Cardiac muscle cell (in vitro differentiated cells and primary cell): ENCODE data around the gene PTPMT1. TPM values are rescaled to one million over a fixed set of nuclear protein-coding genes. Genes with fewer than 3 reads are reported as not detected.

Experiments
- DNase-seq, 2 donors: peaks; one replicate each; pipeline versions ENCODE4 v3.0.0 to v3.0.0-alpha.2; 2010 to 2017; ENCODE audit warnings: low read depth in 1 of 2, low spot score in 1 of 2
- H3K27ac ChIP-seq: fragments of 200-600 bp; sonication (generic); 2 replicates; pipeline ENCODE4 v1.5.1; 2016
- H3K27me3 ChIP-seq: fragments of 200-600 bp; sonication (generic); 2 replicates; pipeline ENCODE4 v1.6.0; 2016; ENCODE audit warnings: control low read depth
- H3K36me3 ChIP-seq: fragments of 200-600 bp; sonication (generic); 2 replicates; pipeline ENCODE4 v1.5.1; 2016; ENCODE audit warnings: control low read depth
- H3K4me1 ChIP-seq: fragments of 200-600 bp; sonication (generic); 2 replicates; pipeline ENCODE4 v1.8.1; 2017; ENCODE audit warnings: low read depth, mild to moderate bottlenecking, mixed run types
- H3K4me3 ChIP-seq: fragments of 200-600 bp; sonication (generic); 2 replicates; pipeline ENCODE4 v1.5.1; 2016; ENCODE audit warnings: mild to moderate bottlenecking
- H3K9me3 ChIP-seq: fragments of 200-600 bp; sonication (generic); 2 replicates; pipeline ENCODE4 v1.5.1; 2017; ENCODE audit warnings: low read depth, mild to moderate bottlenecking, control low read depth
- polyA plus RNA-seq: library from polyadenylated mRNA; unstranded; fragments of >200 nt; fragmentation: Nextera tagmentation; extraction: Ambion mirVana; gene quantifications from 2 replicates; pipeline ENCODE4 v1.2.1, GENCODE V29; 2016
- total RNA-seq: library from RNA; depleted of rRNA; stranded (reverse); fragments of >200 nt; gene quantifications from 2 replicates; pipeline ENCODE4 v1.2.3, GENCODE V29; 2016
- TF ChIP-seq, protein P1 (sequence below): IDR thresholded peaks from 2 replicates; pipeline ENCODE4 v1.5.1; 2012; ENCODE audit warnings: low read depth, mild to moderate bottlenecking, low read length

Gene PTPMT1, protein sequence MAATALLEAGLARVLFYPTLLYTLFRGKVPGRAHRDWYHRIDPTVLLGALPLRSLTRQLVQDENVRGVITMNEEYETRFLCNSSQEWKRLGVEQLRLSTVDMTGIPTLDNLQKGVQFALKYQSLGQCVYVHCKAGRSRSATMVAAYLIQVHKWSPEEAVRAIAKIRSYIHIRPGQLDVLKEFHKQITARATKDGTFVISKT
- total RNA-seq = 212 and 246 TPM in 2 replicates
- 123 and 143 TPM in 2 replicates for polyA plus RNA-seq

DNA sequence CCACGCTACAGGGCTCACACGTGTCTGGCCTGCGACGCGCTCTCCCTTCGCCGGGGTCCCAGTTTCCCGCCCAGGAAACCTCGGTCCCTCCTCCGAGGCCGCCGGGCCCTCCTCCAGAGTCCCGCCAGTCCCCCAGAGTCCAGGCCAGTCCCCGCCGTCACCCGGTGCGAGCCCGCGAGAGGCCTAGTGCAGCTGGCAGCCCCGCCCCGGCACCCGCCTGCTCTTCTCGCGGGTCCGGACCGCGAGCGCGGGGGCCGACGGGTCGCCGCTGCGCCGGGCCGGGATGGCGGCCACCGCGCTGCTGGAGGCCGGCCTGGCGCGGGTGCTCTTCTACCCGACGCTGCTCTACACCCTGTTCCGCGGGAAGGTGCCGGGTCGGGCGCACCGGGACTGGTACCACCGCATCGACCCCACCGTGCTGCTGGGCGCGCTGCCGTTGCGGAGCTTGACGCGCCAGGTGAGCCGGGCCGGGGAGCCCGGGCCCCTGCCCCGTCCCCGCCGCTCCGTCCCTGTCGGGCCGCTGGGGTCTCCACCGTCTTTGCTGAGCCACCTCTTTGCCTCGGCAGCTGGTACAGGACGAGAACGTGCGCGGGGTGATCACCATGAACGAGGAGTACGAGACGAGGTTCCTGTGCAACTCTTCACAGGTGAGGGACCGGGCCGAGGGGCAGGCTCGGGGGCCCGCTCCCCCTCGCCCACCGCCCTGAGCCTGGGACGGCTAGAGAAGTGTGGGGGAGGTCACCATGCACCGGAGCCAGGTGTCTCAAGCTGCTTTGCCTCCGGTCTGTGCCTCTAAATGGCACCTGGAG lies at the start of gene PTPMT1:
TSS of gene PTPMT1 (plus strand) at position 260 of the 809 bp plus-strand sequence. CDS start at position 284, 24 bp downstream.
- Histone ChIP-seq H3K4me1 (no peaks in the 10 kb centered on the region), H3K27me3 (no peaks in the 10 kb centered on the region), H3K36me3 (peaks cover 7% of the 10 kb centered on the region), H3K4me3 (peak within 1 kb of the TSS; percentile 65), H3K9me3 (no peaks in the 10 kb centered on the region), H3K27ac (peak within 1 kb of the TSS; percentile 49)
- DNase-seq = peak; percentile 79 to 89
- TF ChIP-seq, protein P1, sequence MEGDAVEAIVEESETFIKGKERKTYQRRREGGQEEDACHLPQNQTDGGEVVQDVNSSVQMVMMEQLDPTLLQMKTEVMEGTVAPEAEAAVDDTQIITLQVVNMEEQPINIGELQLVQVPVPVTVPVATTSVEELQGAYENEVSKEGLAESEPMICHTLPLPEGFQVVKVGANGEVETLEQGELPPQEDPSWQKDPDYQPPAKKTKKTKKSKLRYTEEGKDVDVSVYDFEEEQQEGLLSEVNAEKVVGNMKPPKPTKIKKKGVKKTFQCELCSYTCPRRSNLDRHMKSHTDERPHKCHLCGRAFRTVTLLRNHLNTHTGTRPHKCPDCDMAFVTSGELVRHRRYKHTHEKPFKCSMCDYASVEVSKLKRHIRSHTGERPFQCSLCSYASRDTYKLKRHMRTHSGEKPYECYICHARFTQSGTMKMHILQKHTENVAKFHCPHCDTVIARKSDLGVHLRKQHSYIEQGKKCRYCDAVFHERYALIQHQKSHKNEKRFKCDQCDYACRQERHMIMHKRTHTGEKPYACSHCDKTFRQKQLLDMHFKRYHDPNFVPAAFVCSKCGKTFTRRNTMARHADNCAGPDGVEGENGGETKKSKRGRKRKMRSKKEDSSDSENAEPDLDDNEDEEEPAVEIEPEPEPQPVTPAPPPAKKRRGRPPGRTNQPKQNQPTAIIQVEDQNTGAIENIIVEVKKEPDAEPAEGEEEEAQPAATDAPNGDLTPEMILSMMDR = no peak

DNA sequence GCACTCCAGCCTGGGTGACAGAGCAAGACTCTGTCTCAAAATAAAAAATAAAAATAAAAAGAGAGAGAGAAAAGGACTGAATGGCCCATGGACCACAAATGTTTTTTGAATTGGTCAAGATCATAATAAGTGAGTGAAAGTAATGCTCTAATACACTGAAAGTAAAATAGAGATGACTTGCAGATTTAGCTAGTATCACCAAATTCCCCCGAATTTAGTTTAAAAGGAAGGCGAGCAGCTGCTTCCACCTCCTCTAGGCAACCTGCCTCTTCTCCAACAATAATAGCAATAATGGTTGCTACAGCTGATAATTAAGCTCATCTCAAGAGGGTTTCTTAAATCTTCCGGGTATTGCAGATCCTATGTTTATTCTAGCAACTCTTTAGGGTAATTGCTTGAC lies 49.2 kb upstream of the PTPMT1 start:
- TF ChIP-seq, protein P1 = no peak
- H3K4me3 ChIP-seq = no peak overlapping the region
- peaks cover 40% of the 10 kb centered on the region for H3K4me1 ChIP-seq
- no peaks in the 10 kb centered on the region for H3K9me3 ChIP-seq
- no peaks in the 10 kb centered on the region for H3K27me3 ChIP-seq
- no peak overlapping the region for H3K27ac ChIP-seq
- DNase-seq = no peak
- no peaks in the 10 kb centered on the region for H3K36me3 ChIP-seq

DNA sequence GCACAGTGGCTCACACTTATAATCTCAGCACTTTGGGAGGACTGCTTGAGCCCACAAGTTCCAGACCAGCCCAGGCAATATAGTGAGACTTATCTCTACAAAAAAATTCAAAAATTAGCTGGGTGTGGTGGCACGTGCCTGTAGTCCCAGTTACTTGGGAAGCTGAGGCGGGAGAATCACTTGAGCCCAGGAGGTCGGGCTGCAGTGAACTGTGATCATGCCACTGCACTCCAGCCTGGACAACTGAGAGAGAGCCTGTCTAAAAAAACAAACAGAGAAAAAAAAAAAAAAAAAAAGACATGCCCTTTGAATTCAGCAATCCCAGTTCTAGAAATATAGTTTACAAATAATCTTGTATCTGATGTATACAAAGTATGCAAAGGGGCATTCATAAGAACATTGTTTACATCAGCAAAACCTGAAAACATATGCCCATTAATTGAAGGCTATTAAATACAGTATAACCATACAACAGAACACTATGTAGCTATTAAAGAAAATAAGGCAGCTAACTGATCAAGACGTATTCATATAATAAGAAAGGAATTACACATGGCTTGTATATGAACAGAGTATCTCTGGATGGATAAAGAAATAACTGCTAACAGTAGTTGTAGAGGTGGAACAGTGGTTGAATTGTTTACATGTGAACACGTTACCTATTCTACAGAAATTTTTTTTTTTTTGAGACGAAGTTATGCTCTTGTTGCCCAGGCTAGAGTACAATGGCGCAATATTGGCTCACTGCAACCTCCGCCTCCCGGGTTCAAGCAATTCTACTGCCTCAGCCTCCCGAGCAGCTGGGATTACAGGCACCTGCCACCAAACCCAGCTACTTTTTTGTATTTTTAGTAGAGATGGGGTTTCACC lies 48.2 kb upstream of the PTPMT1 start:
- DNase-seq = no peak
- TF ChIP-seq, protein P1 = no peak
- H3K27me3 ChIP-seq = no peaks in the 10 kb centered on the region
- no peak overlapping the region for H3K4me3 ChIP-seq
- H3K27ac ChIP-seq = peak overlapping the region; percentile 87
- H3K9me3 ChIP-seq = no peaks in the 10 kb centered on the region
- no peaks in the 10 kb centered on the region for H3K36me3 ChIP-seq
- peaks cover 40% of the 10 kb centered on the region for H3K4me1 ChIP-seq

DNA sequence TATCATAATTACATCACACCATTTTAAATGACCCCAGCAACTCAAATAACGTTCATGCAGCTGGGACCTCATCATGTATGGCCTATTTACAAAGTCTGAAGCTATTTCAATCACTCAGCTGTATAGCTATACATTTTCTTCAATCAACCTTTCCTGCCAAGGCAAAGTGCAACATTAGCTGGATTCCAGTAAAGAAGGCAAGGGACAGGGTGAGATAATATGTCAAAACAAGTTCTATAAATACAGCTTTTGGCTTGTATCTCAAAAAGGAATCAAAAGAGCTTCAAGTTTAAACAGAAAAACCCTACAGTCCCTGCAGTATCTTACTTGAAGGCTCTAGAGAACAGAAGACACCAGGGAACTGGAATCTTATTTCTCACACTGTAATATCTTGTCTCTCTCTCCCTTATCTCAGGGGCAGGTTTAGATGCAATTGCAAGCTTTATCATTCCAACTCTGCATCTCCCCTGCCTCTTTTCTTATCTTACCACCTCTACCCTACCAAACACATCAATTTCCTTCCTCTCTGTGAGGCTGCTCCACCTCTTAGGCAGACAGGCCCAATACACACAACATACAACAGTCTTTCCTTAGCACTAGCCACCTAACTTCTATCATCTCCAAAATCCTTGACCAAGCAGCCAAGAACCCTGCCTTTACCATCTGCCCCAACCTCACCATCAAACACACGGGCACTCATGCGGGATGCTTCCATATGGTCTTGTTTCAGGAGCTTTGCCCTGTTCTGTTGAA lies 47.0 kb upstream of the PTPMT1 start:
- H3K27me3 ChIP-seq = no peaks in the 10 kb centered on the region
- no peaks in the 10 kb centered on the region for H3K36me3 ChIP-seq
- no peak overlapping the region for H3K4me3 ChIP-seq
- no peak for DNase-seq
- peaks cover 45% of the 10 kb centered on the region for H3K4me1 ChIP-seq
- H3K27ac ChIP-seq = peak overlapping the region; percentile 87
- TF ChIP-seq, protein P1 = no peak
- no peaks in the 10 kb centered on the region for H3K9me3 ChIP-seq
